Tibial nerve (tissue), 4 donors: ENCODE data around the gene OGFOD3. TPM values are rescaled to one million over a fixed set of nuclear protein-coding genes. Genes with fewer than 3 reads are reported as not detected.
A peak's percentile ranks its signal among the peaks of the same experiment; 100 is the strongest.
"Not testable (repeated sequence)": the region's sequence is repeated elsewhere in the genome, so short reads cannot be mapped to it uniquely, and the experiment has no call there.

ENCODE experiments used
- DNase-seq, 2 donors: peaks; one replicate each; pipeline ENCODE4 v3.0.0-alpha.2; 2019; ENCODE audit warnings: low spot score in 2 of 2
- H3K27ac ChIP-seq, 4 donors: fragments of 200-600 bp; sonication (generic) in 3 of 4; one replicate each; pipeline ENCODE4 v1.5.1; 2017 to 2019; ENCODE audit warnings: mild to moderate bottlenecking in 1 of 4
- H3K27me3 ChIP-seq, 2 donors: fragments of 200-600 bp; sonication (generic) in 1 of 2; one replicate each; pipeline versions ENCODE4 v1.5.1 to v1.6.0; 2017 to 2019
- H3K36me3 ChIP-seq, 3 donors: fragments of 200-600 bp; sonication (generic); one replicate each; pipeline ENCODE4 v1.5.1; 2018 to 2019
- H3K4me1 ChIP-seq, 4 donors: fragments of 200-600 bp; sonication (generic) in 3 of 4; one replicate each; pipeline ENCODE4 v1.5.1; 2017 to 2019
- H3K4me3 ChIP-seq, 4 donors: fragments of 200-600 bp; sonication (generic) in 3 of 4; one replicate each; pipeline ENCODE4 v1.5.1; 2017 to 2019; ENCODE audit warnings: mild to moderate bottlenecking in 1 of 4, moderate library complexity in 1 of 4
- H3K9me3 ChIP-seq, 4 donors: fragments of 200-600 bp; sonication (generic) in 3 of 4; one replicate each; pipeline ENCODE4 v1.5.1; 2017 to 2019
- CTCF ChIP-seq, 5 experiments: fragments of 200-600 bp in 3 of 5; fragments of 450-650 bp in 2 of 5; sonication (generic) in 3 of 5; IDR thresholded peaks; one replicate each; pipeline ENCODE4 v1.5.1; 2016 to 2019; ENCODE audit warnings: antibody characterized with exemption in 5 of 5, mild to moderate bottlenecking in 3 of 5, moderate library complexity in 2 of 5
- EP300 ChIP-seq, 2 donors: sonication (generic); formaldehyde crosslinking; IDR thresholded peaks; one replicate each; pipeline ENCODE4 v1.6.1; 2017; ENCODE audit warnings: antibody characterized with exemption in 2 of 2, mild to moderate bottlenecking in 1 of 2
- POLR2A ChIP-seq, 2 donors: fragments of 450-650 bp; IDR thresholded peaks; one replicate each; pipeline ENCODE4 v1.6.1; 2017; ENCODE audit warnings: antibody characterized with exemption in 2 of 2, mild to moderate bottlenecking in 2 of 2, moderate library complexity in 2 of 2
- WGBS, 2 donors: methylation state at CpG; one replicate each; pipeline ENCODE4 v1.1.5; 2018; 5-methylcytosine and 5-hydroxymethylcytosine counted together
- total RNA-seq, 4 donors: library from RNA; depleted of rRNA; stranded (reverse); fragments of >200 nt; gene quantifications; one replicate each; pipeline ENCODE4 v1.1.0, GENCODE V29; 2016

Gene OGFOD3
- total RNA-seq, 4 donors from 2014 or later = 23.7 to 51.6 (median 40.7) TPM

GRCh38 chr17:82457929-82458178 lies 39.5 kb upstream of the OGFOD3 start:
- peak overlapping the region; percentile 100 for H3K27ac ChIP-seq
- TF ChIP-seq POLR2A (IDR thresholded peaks at IDR 0.05) (no peak), EP300 (IDR thresholded peaks at IDR 0.05) (peak in 1 of 2 donors; percentile 41)
- DNase-seq = peak in 1 of 2 donors; percentile 84

GRCh38 chr17:82457073-82457928 lies 38.9 kb upstream of the OGFOD3 start:
- WGBS, 2 donors = 58 to 60% methylated on average over 10 of the region's 10 CpGs
- DNase-seq = peak in 1 of 2 donors; percentile 39
- Histone ChIP-seq H3K27ac (peak overlapping the region; percentile 100), H3K4me3 (peak overlapping the region; percentile 74 to 99 (median 90)), H3K27me3 (no peaks in the 10 kb centered on the region), H3K9me3 (no peaks in the 10 kb centered on the region), H3K36me3 (peaks cover 0 to 24% (median 14%) of the 10 kb centered on the region in 3 donors), H3K4me1 (peaks cover 0 to 41% (median 19%) of the 10 kb centered on the region in 4 donors)
- TF ChIP-seq POLR2A (IDR thresholded peaks at IDR 0.05) (no peak), EP300 (IDR thresholded peaks at IDR 0.05) (no peak), CTCF (IDR thresholded peaks at IDR 0.05) (no peak)

More at GRCh38 chr17:82457929-82458178, 39.5 kb upstream of the OGFOD3 start:
- Histone ChIP-seq H3K4me3 (peak overlapping the region; percentile 74 to 99 (median 90)), H3K27me3 (no peaks in the 10 kb centered on the region), H3K9me3 (no peaks in the 10 kb centered on the region), H3K4me1 (peaks cover 0 to 42% (median 19%) of the 10 kb centered on the region in 4 donors), H3K36me3 (peaks cover 0 to 29% (median 14%) of the 10 kb centered on the region in 3 donors)
- 0 to 2% methylated on average over 8 of the region's 8 CpGs for WGBS, 2 donors

- WGBS, 2 donors = 91 to 94% methylated on average over 15 to 21 of the region's 21 CpGs
- H3K27ac ChIP-seq, DNase-seq, H3K4me3 ChIP-seq, H3K9me3 ChIP-seq, H3K27me3 ChIP-seq, H3K36me3 ChIP-seq: not testable (repeated sequence)
- H3K4me1 ChIP-seq = peaks cover 0 to 45% (median 34%) of the 10 kb centered on the region in 4 donors
Observed at GRCh38 chr17:82453706-82454105, 35.3 kb upstream of the OGFOD3 start.

- peaks cover 0 to 46% (median 34%) of the 10 kb centered on the region in 4 donors for H3K4me1 ChIP-seq
- H3K4me3 ChIP-seq, H3K36me3 ChIP-seq, H3K27me3 ChIP-seq, H3K27ac ChIP-seq, H3K9me3 ChIP-seq, DNase-seq: not testable (repeated sequence)
- 85 to 87% methylated on average over 7 of the region's 7 CpGs for WGBS, 2 donors
Observed at GRCh38 chr17:82453151-82453550, 34.8 kb upstream of the OGFOD3 start.

- Histone ChIP-seq H3K27ac (peak overlapping the region in 2 of 4 donors; percentile 87 to 99), H3K9me3 (no peaks in the 10 kb centered on the region), H3K27me3 (no peaks in the 10 kb centered on the region), H3K4me1 (peaks cover 0 to 44% (median 27%) of the 10 kb centered on the region in 4 donors), H3K36me3 (peaks cover 0 to 9% (median 0%) of the 10 kb centered on the region in 3 donors), H3K4me3 (no peak overlapping the region)
- WGBS, 2 donors = 97 to 98% methylated on average over 3 of the region's 3 CpGs
- no peak for DNase-seq
- TF ChIP-seq EP300 (IDR thresholded peaks at IDR 0.05) (no peak), POLR2A (IDR thresholded peaks at IDR 0.05) (no peak), CTCF (IDR thresholded peaks at IDR 0.05) (no peak)
Observed at GRCh38 chr17:82452162-82452561, 33.8 kb upstream of the OGFOD3 start.

- H3K27ac ChIP-seq = peak within 1 kb of the TSS; percentile 79 to 99 (median 91)
- peak; percentile 84 to 89 for DNase-seq
- H3K4me1 ChIP-seq = peaks cover 0 to 42% (median 26%) of the 10 kb centered on the region in 4 donors
- no peaks in the 10 kb centered on the region for H3K27me3 ChIP-seq
- H3K36me3 ChIP-seq = peaks cover 0 to 21% (median 0%) of the 10 kb centered on the region in 3 donors
- 0 to 1% methylated on average over 44 to 47 of the region's 91 CpGs for WGBS, 2 donors
- no peaks in the 10 kb centered on the region for H3K9me3 ChIP-seq
- peak within 1 kb of the TSS; percentile 66 to 98 (median 80) for H3K4me3 ChIP-seq
- TF ChIP-seq EP300 (IDR thresholded peaks at IDR 0.05) = peak; percentile 87 to 98
- TF ChIP-seq CTCF (IDR thresholded peaks at IDR 0.05) = peak in 3 of 5 experiments; percentile 5 to 47 (median 40)
- peak; percentile 83 to 93 for TF ChIP-seq POLR2A (IDR thresholded peaks at IDR 0.05)
Observed at GRCh38 chr17:82450357-82451106, 32.1 kb upstream of the OGFOD3 start, which contains the start of gene CYBC1. TSS of gene CYBC1 (minus strand) at chr17:82450752. CDS start at chr17:82449254, 1,498 bp downstream.
